Vagina (tissue), 2 donors: ENCODE results near the gene THAP4.

Experiments used
- POLR2A ChIP-seq, 2 donors: fragments of 450-650 bp; IDR thresholded peaks; one replicate each; pipeline ENCODE4 v1.6.1; 2017; ENCODE audit warnings: antibody characterized with exemption in 2 of 2, mild to moderate bottlenecking in 2 of 2, moderate library complexity in 2 of 2
- POLR2AphosphoS5 ChIP-seq, 2 donors: sonication (generic); formaldehyde crosslinking; IDR thresholded peaks; one replicate each; pipeline ENCODE4 v1.9.0; 2017; ENCODE audit warnings: antibody characterized with exemption in 2 of 2, mild to moderate bottlenecking in 2 of 2, low read depth in 1 of 2; ENCODE audit not compliant: insufficient read depth in 1 of 2

DNA sequence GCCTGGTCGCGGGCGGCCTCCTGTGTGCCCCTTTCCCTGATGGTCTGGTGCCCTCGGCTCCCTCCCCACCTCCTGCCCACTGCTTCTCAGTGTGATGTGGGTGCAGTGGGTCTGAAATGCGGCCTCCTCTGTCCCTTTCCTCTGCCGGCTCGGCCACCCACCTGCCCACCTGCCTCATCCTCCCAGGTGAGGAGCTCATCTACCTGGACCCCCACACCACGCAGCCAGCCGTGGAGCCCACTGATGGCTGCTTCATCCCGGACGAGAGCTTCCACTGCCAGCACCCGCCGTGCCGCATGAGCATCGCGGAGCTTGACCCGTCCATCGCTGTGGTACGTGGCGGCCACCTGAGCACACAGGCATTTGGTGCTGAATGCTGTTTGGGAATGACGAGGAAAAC is 31.4 kb upstream of the THAP4 start:
- TF ChIP-seq POLR2AphosphoS5 (IDR thresholded peaks at IDR 0.05; ENCODE audit: insufficient read depth in 1 of 2, low read depth in 1 of 2) = no peak
- no peak for TF ChIP-seq POLR2A (IDR thresholded peaks at IDR 0.05)
